Measurements from ENCODE around the gene VSTM2L. TPM values are rescaled to one million over a fixed set of nuclear protein-coding genes. Genes with fewer than 3 reads are reported as not detected.

Gene VSTM2L
- total and polyA plus RNA-seq, 9 donors, result 0.12 to 23.0 (median 0.36) TPM; not detected in 2

GRCh38 chr20:37886851-37887297 lies 16.1 kb upstream of the VSTM2L start:
- no peaks in the 10 kb centered on the region for H3K4me1 ChIP-seq (ENCODE audit: insufficient read depth)
- no peak overlapping the region for H3K4me3 ChIP-seq
- no peaks in the 10 kb centered on the region for H3K27me3 ChIP-seq
- WGBS, 3 donors, result 64 to 72% (median 70%) methylated on average over 4 of the region's 4 CpGs
- no peaks in the 10 kb centered on the region for H3K36me3 ChIP-seq
- intact Hi-C loops (cut with DNase I), result no loop called here
- no peak overlapping the region for H3K27ac ChIP-seq
- TF ChIP-seq POLR2A (IDR thresholded peaks at IDR 0.05), result no peak
- TF ChIP-seq EP300 (IDR thresholded peaks at IDR 0.05), result no peak
- no peak for TF ChIP-seq CTCF (IDR thresholded peaks at IDR 0.05)
- no peaks in the 10 kb centered on the region for H3K9me3 ChIP-seq
- DNase-seq, result no peak

- Histone ChIP-seq H3K27ac (no peak overlapping the region), H3K9me3 (no peaks in the 10 kb centered on the region), H3K4me3 (no peak overlapping the region), H3K4me1 (ENCODE audit: insufficient read depth) (no peaks in the 10 kb centered on the region), H3K36me3 (no peaks in the 10 kb centered on the region), H3K27me3 (no peaks in the 10 kb centered on the region)
- 89 to 95% (median 91%) methylated on average over 10 of the region's 10 CpGs for WGBS, 3 donors
- intact Hi-C loops (cut with DNase I), result no loop called here
- DNase-seq, result no peak
- TF ChIP-seq EP300 (IDR thresholded peaks at IDR 0.05) (no peak), POLR2A (IDR thresholded peaks at IDR 0.05) (no peak), CTCF (IDR thresholded peaks at IDR 0.05) (no peak)
Observed at GRCh38 chr20:37888641-37889040, 14.3 kb upstream of the VSTM2L start.

- H3K27me3 ChIP-seq, result no peaks in the 10 kb centered on the region
- H3K4me1 ChIP-seq (ENCODE audit: insufficient read depth), result no peaks in the 10 kb centered on the region
- 75 to 87% (median 79%) methylated on average over 5 of the region's 5 CpGs for WGBS, 3 donors
- no peak for DNase-seq
- H3K36me3 ChIP-seq, result no peaks in the 10 kb centered on the region
- H3K4me3 ChIP-seq, result no peak overlapping the region
- TF ChIP-seq EP300 (IDR thresholded peaks at IDR 0.05) (no peak), CTCF (IDR thresholded peaks at IDR 0.05) (no peak), POLR2A (IDR thresholded peaks at IDR 0.05) (no peak)
- no peak overlapping the region for H3K27ac ChIP-seq
- H3K9me3 ChIP-seq, result no peaks in the 10 kb centered on the region
- intact Hi-C loops (cut with DNase I), result no loop called here
Observed at GRCh38 chr20:37890108-37890507, 12.8 kb upstream of the VSTM2L start.

- H3K9me3 ChIP-seq, result no peaks in the 10 kb centered on the region
- no peak overlapping the region for H3K4me3 ChIP-seq
- no peak for DNase-seq
- no peaks in the 10 kb centered on the region for H3K27me3 ChIP-seq
- no peaks in the 10 kb centered on the region for H3K36me3 ChIP-seq
- no peaks in the 10 kb centered on the region for H3K4me1 ChIP-seq (ENCODE audit: insufficient read depth)
- TF ChIP-seq CTCF (IDR thresholded peaks at IDR 0.05) (no peak), EP300 (IDR thresholded peaks at IDR 0.05) (no peak), POLR2A (IDR thresholded peaks at IDR 0.05) (no peak)
- no peak overlapping the region for H3K27ac ChIP-seq
- intact Hi-C loops (cut with DNase I), result no loop called here
- 62 to 71% (median 65%) methylated on average over 13 of the region's 13 CpGs for WGBS, 3 donors
Observed at GRCh38 chr20:37890643-37891042, 12.3 kb upstream of the VSTM2L start.
